ENCODE results near the gene SMPDL3A.

Gene SMPDL3A

GRCh38 chr6:122825163-122825562, 36.1 kb downstream of the SMPDL3A start:
- H3K4me3 ChIP-seq (ENCODE audit: low read length), result no peak overlapping the region
- TF ChIP-seq, protein P1, sequence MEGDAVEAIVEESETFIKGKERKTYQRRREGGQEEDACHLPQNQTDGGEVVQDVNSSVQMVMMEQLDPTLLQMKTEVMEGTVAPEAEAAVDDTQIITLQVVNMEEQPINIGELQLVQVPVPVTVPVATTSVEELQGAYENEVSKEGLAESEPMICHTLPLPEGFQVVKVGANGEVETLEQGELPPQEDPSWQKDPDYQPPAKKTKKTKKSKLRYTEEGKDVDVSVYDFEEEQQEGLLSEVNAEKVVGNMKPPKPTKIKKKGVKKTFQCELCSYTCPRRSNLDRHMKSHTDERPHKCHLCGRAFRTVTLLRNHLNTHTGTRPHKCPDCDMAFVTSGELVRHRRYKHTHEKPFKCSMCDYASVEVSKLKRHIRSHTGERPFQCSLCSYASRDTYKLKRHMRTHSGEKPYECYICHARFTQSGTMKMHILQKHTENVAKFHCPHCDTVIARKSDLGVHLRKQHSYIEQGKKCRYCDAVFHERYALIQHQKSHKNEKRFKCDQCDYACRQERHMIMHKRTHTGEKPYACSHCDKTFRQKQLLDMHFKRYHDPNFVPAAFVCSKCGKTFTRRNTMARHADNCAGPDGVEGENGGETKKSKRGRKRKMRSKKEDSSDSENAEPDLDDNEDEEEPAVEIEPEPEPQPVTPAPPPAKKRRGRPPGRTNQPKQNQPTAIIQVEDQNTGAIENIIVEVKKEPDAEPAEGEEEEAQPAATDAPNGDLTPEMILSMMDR (IDR thresholded peaks at IDR 0.05; ENCODE audit: insufficient read depth, low read depth, low read length, missing control alignments), result no peak

GRCh38 chr6:122829456-122829855, 40.4 kb downstream of the SMPDL3A start:
- TF ChIP-seq, protein P1 (IDR thresholded peaks at IDR 0.05; ENCODE audit: insufficient read depth, low read depth, low read length, missing control alignments), result no peak
- no peak overlapping the region for H3K4me3 ChIP-seq (ENCODE audit: low read length)
- no peak for DNase-seq (ENCODE audit: low read depth)

More at GRCh38 chr6:122825163-122825562, 36.1 kb downstream of the SMPDL3A start:
- DNase-seq (ENCODE audit: low read depth), result no peak

GRCh38 chr6:122831511-122831910, 42.5 kb downstream of the SMPDL3A start:
- no peak for DNase-seq (ENCODE audit: low read depth)
- H3K4me3 ChIP-seq (ENCODE audit: low read length), result no peak overlapping the region
- TF ChIP-seq, protein P1 (IDR thresholded peaks at IDR 0.05; ENCODE audit: insufficient read depth, low read depth, low read length, missing control alignments), result no peak

- TF ChIP-seq, protein P1 (IDR thresholded peaks at IDR 0.05; ENCODE audit: insufficient read depth, low read depth, low read length, missing control alignments), result no peak
Measured at GRCh38 chr6:122832459-122832858, 43.4 kb downstream of the SMPDL3A start.

GRCh38 chr6:122833021-122833491, 44.0 kb downstream of the SMPDL3A start:
- no peak for DNase-seq (ENCODE audit: low read depth)
- no peak overlapping the region for H3K4me3 ChIP-seq (ENCODE audit: low read length)
- TF ChIP-seq, protein P1 (IDR thresholded peaks at IDR 0.05; ENCODE audit: insufficient read depth, low read depth, low read length, missing control alignments), result no peak

More at GRCh38 chr6:122832459-122832858, 43.4 kb downstream of the SMPDL3A start:
- H3K4me3 ChIP-seq (ENCODE audit: low read length), result no peak overlapping the region
- DNase-seq (ENCODE audit: low read depth), result no peak

- TF ChIP-seq, protein P1 (IDR thresholded peaks at IDR 0.05; ENCODE audit: insufficient read depth, low read depth, low read length, missing control alignments), result peak; percentile 68
- no peak overlapping the region for H3K4me3 ChIP-seq (ENCODE audit: low read length)
- DNase-seq (ENCODE audit: low read depth), result peak; percentile 36
Measured at GRCh38 chr6:122838060-122838780, 49.2 kb downstream of the SMPDL3A start.

DNA sequence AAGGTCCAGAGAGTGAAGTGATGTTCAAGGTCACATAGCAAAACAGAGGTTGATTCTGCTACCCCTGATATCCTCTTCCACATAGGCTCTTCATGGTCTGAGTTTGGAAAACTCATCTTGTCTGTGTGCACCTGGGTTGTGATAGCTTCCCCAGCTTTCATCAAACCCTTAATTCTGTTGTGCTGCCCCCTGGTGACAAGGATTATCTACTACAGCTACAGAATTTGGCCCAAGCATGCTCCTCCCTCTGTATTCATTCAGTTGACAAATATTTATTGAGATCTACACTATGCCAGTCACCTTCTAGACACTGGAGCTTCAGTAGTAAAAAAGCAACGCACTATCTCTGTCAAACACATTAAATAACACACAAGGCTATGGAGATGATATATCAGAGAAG, 50.4 kb downstream of the SMPDL3A start:
- no peak overlapping the region for H3K4me3 ChIP-seq (ENCODE audit: low read length)
- TF ChIP-seq, protein P1 (IDR thresholded peaks at IDR 0.05; ENCODE audit: insufficient read depth, low read depth, low read length, missing control alignments), result peak; percentile 76
- peak; percentile 72 for DNase-seq (ENCODE audit: low read depth)

Measured in epithelial cell of esophagus (primary cell).